ENCODE data around the gene CERT1. TPM values are rescaled to one million over a fixed set of nuclear protein-coding genes. Genes with fewer than 3 reads are reported as not detected.
"Not testable (repeated sequence)": the region's sequence is repeated elsewhere in the genome, so short reads cannot be mapped to it uniquely, and the experiment has no call there.

Gene CERT1
- total RNA-seq, 2 experiments from 2014 or later = 32.3 to 34.4 TPM

DNA sequence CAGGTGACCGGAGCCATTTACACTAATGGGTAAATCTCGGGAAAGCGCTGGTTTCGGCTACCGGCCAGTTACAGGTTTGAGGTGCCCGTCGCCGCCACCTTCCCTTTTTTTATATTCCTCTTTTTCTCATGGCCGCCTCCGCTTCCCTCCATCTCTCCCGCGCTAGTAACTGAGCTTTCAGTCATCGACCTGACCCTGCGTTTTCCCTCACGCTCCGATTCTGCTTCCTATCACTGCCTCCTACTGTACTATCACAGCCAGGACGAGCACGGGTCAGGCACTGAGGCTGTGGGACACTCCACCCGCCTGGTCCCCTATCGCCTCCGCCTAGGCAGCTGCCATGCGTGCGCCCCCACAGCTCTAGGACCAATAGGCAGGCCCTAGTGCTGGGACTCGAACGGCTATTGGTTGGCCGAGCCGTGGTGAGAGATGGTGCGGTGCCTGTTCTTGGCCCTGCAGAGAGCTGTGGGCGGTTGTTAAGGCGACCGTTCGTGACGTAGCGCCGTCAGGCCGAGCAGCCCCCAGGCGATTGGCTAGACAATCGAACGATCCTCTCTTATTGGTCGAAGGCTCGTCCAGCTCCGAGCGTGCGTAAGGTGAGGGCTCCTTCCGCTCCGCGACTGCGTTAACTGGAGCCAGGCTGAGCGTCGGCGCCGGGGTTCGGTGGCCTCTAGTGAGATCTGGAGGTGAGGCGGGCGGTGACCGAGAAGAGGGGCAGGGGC is 174.7 kb downstream of the CERT1 start, which contains the start of gene HMGCR:
Gene HMGCR (plus strand): TSS at position 606 of the 722 bp plus-strand sequence. CDS start 5,386 bp downstream, outside the sequence.
- ChIA-PET POLR2A (interaction anchor here (0.7 to 2.0 kb wide), 13 partner anchors 12 to 401 kb away, joined by 3 to 24 read pairs (median 4); partner anchors contain the start of genes ANKRD31, CERT1, GCNT4 and POC5), CTCF (interaction anchor here (0.7 to 2.0 kb wide), 13 partner anchors 14 to 412 kb away, joined by 3 to 31 read pairs (median 4); partner anchors contain the start of genes ANKRD31, CERT1, GCNT4 and POC5)
- peaks cover 13% of the 10 kb centered on the region for H3K36me3 Mint-ChIP-seq
- H3K4me1 Mint-ChIP-seq (ENCODE audit: low read depth) = peaks cover 35% of the 10 kb centered on the region
- no peaks in the 10 kb centered on the region for H3K27me3 Mint-ChIP-seq
- H3K27ac Mint-ChIP-seq = no peak within 1 kb of the TSS
- intact Hi-C loops (cut with micrococcal nuclease) = loop anchor here (1.0 to 5.0 kb wide), 10 partner anchors 11 to 569 kb away; partner anchors contain the start of genes CERT1, GFM2, NSA2 and POC5
- H3K4me3 Mint-ChIP-seq = no peak within 1 kb of the TSS
- DNase-seq = peak; percentile 99
- H3K9me3 Mint-ChIP-seq = no peaks in the 10 kb centered on the region

GRCh38 chr5:75335952-75336614 is 175.3 kb downstream of the CERT1 start:
- H3K4me1 Mint-ChIP-seq (ENCODE audit: low read depth) = peaks cover 29% of the 10 kb centered on the region
- H3K9me3 Mint-ChIP-seq = no peaks in the 10 kb centered on the region
- DNase-seq = no peak
- peaks cover 13% of the 10 kb centered on the region for H3K36me3 Mint-ChIP-seq
- POLR2A ChIA-PET = interaction anchor here (0.7 to 2.0 kb wide), 10 partner anchors 12 to 400 kb away, joined by 3 to 24 read pairs (median 4); partner anchors contain the start of genes ANKRD31, GCNT4 and POC5
- H3K4me3 Mint-ChIP-seq = no peak overlapping the region
- no peak overlapping the region for H3K27ac Mint-ChIP-seq
- intact Hi-C loops (cut with micrococcal nuclease) = loop anchor here (1.0 to 5.0 kb wide), 6 partner anchors 11 to 399 kb away; partner anchors contain the start of gene POC5
- H3K27me3 Mint-ChIP-seq = no peaks in the 10 kb centered on the region
- CTCF ChIA-PET = interaction anchor here (1.0 to 2.0 kb wide), 8 partner anchors 15 to 345 kb away, joined by 3 to 31 read pairs (median 6); partner anchors contain the start of genes ANKRD31, CERT1, GCNT4 and POLK

DNA sequence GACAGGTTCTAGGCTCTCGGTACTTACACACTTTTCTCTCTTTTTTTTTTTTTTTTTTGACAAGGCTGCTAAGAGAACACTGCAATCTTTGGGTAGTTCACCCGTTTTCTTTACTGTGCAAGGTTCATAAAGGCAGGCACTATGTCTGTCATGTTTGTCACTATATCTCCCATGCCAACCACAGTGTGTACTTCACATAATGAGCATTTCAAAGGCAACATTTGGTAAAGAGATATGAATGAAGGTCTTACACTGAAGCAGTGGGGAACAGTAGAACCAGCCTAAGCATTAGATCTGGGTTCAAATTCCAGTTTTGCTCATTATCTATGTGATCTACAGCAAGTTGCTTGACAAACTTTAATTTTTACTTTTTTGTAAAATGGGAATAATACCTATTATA is 175.9 kb downstream of the CERT1 start:
- Mint-ChIP-seq H3K27ac (no peak overlapping the region), H3K4me1 (ENCODE audit: low read depth) (peaks cover 24% of the 10 kb centered on the region), H3K36me3 (peaks cover 11% of the 10 kb centered on the region), H3K27me3 (no peaks in the 10 kb centered on the region), H3K9me3 (no peaks in the 10 kb centered on the region), H3K4me3 (no peak overlapping the region)
- CTCF ChIA-PET = no interaction called here
- no peak for DNase-seq
- POLR2A ChIA-PET = no interaction called here
- intact Hi-C loops (cut with micrococcal nuclease) = loop anchor here (5.0 kb wide), 1 partner anchor 398 kb away; no protein-coding TSS in a partner anchor

GRCh38 chr5:75334413-75334812 is 177.0 kb downstream of the CERT1 start:
- H3K9me3 Mint-ChIP-seq; POLR2A ChIA-PET; CTCF ChIA-PET; H3K4me3 Mint-ChIP-seq; intact Hi-C loops (cut with micrococcal nuclease); H3K36me3 Mint-ChIP-seq; DNase-seq; H3K27me3 Mint-ChIP-seq; H3K27ac Mint-ChIP-seq: not testable (repeated sequence)
- peaks cover 14% of the 10 kb centered on the region for H3K4me1 Mint-ChIP-seq (ENCODE audit: low read depth)

DNA sequence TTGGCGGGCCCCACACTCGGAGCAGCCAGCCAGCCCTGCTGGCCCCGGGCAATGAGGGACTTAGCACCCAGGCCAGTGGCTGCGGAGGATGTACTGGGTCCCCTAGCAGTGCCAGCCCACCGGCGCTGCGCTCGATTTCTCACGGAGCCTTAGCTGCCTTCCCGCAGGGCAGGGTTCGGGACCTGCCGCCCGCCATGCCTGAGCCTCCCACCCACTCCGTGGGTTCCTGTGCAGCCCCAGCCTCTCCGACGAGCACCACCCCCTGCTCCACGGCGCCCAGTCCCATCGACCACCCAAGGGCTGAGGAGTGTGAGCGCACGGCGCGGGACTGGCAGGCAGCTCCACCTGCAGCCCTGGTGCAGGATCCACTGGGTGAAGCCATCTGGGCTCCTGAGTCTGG is 177.7 kb downstream of the CERT1 start:
- POLR2A ChIA-PET = interaction anchor here (0.6 kb wide), 1 partner anchor 178 kb away, joined by 4 read pairs; the partner anchor contains the start of gene POLK
- intact Hi-C loops (cut with micrococcal nuclease); H3K4me3 Mint-ChIP-seq; H3K36me3 Mint-ChIP-seq; H3K27me3 Mint-ChIP-seq; DNase-seq; CTCF ChIA-PET; H3K27ac Mint-ChIP-seq; H3K9me3 Mint-ChIP-seq: not testable (repeated sequence)
- peaks cover 11% of the 10 kb centered on the region for H3K4me1 Mint-ChIP-seq (ENCODE audit: low read depth)

GRCh38 chr5:75331095-75332090 is 180.0 kb downstream of the CERT1 start:
- intact Hi-C loops (cut with micrococcal nuclease) = no loop called here
- no peak overlapping the region for H3K27ac Mint-ChIP-seq
- ChIA-PET POLR2A (no interaction called here), CTCF (interaction anchor here (0.8 to 1.1 kb wide), 2 partner anchors 9 to 12 kb away, joined by 3 read pairs; no protein-coding TSS in a partner anchor)
- no peaks in the 10 kb centered on the region for H3K9me3 Mint-ChIP-seq
- no peaks in the 10 kb centered on the region for H3K4me1 Mint-ChIP-seq (ENCODE audit: low read depth)
- H3K27me3 Mint-ChIP-seq = no peaks in the 10 kb centered on the region
- no peak for DNase-seq
- no peaks in the 10 kb centered on the region for H3K36me3 Mint-ChIP-seq
- no peak overlapping the region for H3K4me3 Mint-ChIP-seq

DNA sequence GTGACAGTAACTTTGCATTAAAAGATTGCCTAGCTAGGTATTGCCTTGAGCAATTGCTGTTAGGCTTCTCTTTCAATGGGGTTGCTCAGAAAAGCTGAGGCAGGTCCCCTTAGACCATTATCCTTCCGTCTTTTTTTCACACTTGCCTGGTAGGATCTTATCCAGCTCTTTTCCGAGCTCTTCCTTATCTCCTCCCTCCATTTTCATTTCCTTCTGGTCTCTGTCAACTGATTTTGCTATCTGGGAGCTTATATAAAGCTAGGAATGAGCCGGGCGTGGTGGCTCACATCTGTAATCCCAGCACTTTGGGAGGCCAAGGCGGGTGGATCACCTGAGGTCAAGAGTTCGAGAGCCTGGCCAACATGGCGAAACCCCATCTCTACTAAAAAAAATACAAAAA is 181.0 kb downstream of the CERT1 start:
- no peak overlapping the region for H3K4me3 Mint-ChIP-seq
- H3K27me3 Mint-ChIP-seq = no peaks in the 10 kb centered on the region
- DNase-seq = no peak
- H3K4me1 Mint-ChIP-seq (ENCODE audit: low read depth) = peaks cover 5% of the 10 kb centered on the region
- CTCF ChIA-PET = interaction anchor here (1.1 kb wide), 1 partner anchor 13 kb away, joined by 3 read pairs; no protein-coding TSS in a partner anchor
- H3K36me3 Mint-ChIP-seq = no peaks in the 10 kb centered on the region
- H3K9me3 Mint-ChIP-seq = no peaks in the 10 kb centered on the region
- POLR2A ChIA-PET = no interaction called here
- intact Hi-C loops (cut with micrococcal nuclease) = no loop called here
- H3K27ac Mint-ChIP-seq = no peak overlapping the region

Other genes with a start within 250 kb of the CERT1 start
- 10 to 100 TPM; 57.7 to 68.6 TPM for gene HMGCR, start 174.4 kb downstream of the CERT1 start, total RNA-seq
- gene POLK, start 262 bp upstream of the CERT1 start, total RNA-seq = 10 to 100 TPM; 33.9 to 36.5 TPM
- not detected for gene ANKDD1B, start 99.8 kb upstream of the CERT1 start, total RNA-seq
- 10 to 100 TPM; 20.7 to 21.8 TPM for gene POC5, start 205.8 kb upstream of the CERT1 start, total RNA-seq